GM19043 (cell line): Measurements from ENCODE around the gene C1QL4.
"Not testable (repeated sequence)": the region's sequence is repeated elsewhere in the genome, so short reads cannot be mapped to it uniquely, and the experiment has no call there.

Experiments
- ATAC-seq: cut with Tn5 transposase; IDR thresholded peaks from one replicate; pipeline ENCODE4 v1.9.1; 2021; ENCODE audit warnings: low read depth; ENCODE audit not compliant: unreplicated experiment

C1QL4 gene

DNA sequence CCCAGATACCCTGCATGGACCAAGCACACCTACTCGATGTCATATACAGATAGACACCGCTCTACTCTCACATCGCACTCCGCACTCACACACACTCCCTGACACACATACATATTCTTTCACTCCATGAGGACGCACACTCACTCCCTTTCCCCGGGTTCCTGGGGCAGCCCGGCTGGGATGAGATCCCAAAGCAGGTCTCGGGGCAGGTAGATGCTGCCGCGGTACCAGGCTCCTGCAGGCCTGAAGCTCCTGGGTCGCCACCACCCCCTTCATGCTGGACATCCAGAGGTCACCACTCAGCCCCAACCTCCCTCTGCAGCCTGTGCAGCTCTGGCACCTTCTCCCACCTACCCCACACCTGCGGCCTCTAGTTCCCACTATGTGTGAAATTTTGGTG, 2.3 kb downstream of the C1QL4 start:
- no peak for ATAC-seq

GRCh38 chr12:49334226-49334625, 2.8 kb downstream of the C1QL4 start:
- no peak for ATAC-seq

GRCh38 chr12:49333778-49334177, 3.2 kb downstream of the C1QL4 start:
- ATAC-seq: not testable (repeated sequence)

GRCh38 chr12:49332891-49333371, 4.1 kb downstream of the C1QL4 start:
- ATAC-seq: no peak

DNA sequence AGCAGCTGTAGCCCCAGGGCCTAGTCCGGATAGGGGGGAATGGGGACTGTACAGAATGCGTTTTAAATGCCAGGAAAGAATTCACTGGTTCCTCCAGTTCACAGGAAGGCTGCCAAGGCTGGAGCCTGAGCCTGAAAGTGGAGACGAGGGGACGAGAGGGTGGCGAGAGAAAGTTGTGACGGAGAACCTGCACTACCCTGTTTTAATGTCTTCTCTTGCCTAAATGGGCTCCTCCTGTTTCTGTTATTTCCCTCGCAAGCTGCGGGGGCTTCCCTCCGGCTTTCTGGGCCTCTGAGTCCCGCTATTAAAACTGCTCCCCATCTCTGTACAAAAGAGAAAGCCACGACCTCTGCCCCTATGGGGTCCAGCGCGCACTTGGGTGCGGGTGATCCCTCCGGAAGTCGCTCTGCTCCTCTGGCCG, 4.5 kb downstream of the C1QL4 start:
- no peak for ATAC-seq

DNA sequence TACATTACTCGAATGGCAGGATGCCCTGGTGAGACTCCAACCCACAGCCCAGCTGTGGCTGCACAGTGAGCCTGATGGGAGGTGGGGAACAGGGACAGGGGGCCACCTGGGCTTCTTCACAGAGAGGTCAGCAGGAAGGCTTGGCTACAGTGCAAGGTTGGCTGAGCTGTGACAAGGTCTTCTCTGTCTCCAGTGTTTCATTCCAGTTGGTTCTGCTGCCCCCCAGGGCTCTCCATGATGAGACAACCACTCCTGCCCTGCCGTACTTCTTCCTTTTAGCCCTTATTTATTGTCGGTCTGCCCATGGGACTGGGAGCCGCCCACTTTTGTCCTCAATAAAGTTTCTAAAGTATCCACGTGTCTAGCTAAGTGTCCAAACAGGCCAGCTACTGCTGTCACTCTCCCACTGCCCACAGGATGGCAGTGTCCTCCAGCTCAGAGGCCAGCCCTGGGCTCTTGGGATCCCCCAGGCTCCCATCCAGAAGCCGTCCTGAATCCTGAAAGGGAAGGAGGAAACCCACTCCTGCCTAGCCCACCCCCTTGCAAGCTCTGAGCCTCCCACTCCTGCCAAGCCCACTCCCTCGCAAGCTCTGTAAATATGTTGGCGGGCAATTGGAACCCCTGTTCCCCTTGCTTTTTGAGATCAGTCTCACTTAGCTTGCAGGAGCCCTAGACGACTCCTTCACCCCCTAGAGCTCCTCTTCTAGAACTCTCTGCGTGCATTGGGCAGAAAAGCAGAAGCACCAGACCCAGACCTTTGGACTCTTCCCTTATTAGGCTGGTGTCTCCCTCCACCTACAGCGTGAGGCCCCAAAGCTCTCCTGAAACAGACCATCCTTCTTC, 5.4 kb downstream of the C1QL4 start:
- ATAC-seq: no peak

DNA sequence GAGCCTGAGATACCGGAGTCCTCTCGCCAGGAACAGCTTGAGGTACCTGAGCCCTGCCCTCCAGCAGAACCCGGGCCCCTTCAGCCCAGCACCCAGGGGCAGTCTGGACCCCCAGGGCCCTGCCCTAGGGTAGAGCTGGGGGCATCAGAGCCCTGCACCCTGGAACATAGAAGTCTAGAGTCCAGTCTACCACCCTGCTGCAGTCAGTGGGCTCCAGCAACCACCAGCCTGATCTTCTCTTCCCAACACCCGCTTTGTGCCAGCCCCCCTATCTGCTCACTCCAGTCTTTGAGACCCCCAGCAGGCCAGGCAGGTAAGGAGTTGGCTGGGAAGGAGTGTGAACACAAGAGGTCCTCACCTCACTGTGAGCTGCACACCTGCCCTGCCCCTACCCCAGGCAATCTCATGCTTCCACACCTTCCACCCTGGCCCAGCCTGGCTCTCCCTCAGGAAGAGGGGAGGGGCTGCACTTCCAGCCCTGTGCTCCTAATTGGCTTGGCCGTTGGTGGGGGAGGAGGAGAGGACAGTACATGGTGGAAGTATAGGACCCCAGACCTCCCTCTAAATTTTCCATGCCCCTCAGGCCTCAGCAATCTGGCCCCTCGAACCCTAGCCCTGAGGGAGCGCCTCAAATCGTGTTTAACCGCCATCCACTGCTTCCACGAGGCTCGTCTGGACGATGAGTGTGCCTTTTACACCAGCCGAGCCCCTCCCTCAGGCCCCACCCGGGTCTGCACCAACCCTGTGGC, 6.2 kb downstream of the C1QL4 start:
- no peak for ATAC-seq

DNA sequence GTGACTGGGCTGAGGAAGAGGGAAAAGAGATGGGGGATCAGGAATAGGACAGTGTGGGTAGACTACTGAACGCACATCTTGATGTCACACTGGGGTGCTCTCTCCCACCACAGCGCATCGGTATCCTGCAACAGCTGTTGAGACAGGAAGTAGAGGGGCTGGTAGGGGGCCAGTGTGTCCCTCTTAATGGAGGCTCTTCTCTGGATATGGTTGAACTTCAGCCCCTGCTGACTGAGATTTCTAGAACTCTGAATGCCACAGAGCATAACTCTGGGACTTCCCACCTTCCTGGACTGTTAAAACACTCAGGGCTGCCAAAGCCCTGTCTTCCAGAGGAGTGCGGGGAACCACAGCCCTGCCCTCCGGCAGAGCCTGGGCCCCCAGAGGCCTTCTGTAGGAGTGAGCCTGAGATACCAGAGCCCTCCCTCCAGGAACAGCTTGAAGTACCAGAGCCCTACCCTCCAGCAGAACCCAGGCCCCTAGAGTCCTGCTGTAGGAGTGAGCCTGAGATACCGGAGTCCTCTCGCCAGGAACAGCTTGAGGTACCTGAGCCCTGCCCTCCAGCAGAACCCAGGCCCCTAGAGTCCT, 6.9 kb downstream of the C1QL4 start:
- ATAC-seq: no peak

DNA sequence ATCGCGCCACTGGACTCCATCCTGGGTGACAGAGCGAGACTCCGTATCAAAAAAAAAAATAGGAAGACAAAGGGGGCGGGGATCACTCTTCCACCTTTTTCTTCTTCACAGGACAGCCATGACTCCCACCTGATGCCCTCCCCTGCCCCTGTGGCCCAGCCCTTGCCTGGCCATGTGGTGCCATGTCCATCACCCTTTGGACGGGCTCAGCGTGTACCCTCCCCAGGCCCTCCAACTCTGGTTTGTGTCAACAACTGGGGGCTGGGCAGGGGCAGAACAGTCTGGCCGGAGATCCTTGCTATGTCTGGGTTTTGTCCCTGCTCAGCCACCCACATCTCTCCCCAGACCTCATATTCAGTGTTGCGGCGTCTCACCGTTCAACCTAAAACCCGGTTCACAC, 8.2 kb downstream of the C1QL4 start:
- no peak for ATAC-seq

DNA sequence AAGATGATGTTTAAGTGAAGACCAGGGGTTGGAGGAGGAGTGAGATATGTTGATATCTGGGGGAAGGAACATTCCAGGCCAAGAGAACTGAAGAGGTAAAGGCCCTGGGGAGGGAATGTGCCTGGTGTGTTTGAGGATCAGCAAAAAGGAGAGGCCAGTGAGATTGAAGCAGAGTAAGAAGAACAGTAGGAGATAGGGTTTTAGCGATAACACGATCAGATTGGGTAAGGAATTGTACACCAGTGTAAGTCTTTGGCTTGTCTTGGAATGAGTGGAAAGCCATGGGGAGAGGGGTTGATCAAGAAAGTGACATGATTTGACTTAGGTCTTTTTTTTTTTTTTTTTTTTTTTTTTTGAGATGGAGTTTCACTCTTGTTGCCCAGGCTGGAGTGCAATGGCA, 9.1 kb downstream of the C1QL4 start:
- ATAC-seq: no peak

DNA sequence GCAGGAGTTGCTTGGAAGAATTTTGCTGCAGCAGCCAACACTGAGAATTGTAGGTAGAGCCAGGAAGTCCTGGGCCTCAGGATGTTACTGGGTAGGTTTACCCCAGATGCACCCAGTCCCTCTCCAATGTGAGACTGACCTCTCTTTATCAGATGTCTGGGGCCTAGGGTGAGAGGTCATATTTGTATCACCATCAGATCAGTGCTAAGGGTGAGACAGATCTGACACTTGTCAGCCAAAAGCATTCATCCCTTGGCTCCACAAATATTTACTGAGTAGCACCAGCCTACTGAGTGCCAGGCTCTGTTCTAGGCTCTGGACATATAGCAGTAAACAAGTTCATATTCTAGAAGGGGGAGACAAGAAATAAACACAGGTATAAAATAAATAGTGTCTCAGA, 9.6 kb downstream of the C1QL4 start:
- ATAC-seq: no peak

DNA sequence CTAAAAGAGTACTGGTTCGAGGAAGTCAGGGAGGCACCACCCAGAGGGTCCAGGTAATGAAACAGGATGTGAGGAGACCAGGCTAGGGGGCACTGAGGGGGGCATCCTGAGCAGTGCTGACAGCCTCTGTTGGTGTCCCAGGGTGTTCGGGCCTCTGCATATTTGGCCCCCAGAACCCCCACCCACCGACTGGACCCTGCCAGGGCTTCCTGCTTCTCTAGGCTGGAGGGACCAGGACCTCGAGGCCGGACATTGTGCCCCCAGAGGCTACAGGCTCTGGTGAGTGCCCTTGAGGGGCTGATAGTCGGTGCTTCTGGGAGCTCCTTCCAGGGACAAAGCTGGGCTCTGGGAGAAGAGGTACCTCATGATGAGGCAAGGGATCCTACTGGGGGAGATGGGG, 11.4 kb downstream of the C1QL4 start:
- ATAC-seq: no peak

DNA sequence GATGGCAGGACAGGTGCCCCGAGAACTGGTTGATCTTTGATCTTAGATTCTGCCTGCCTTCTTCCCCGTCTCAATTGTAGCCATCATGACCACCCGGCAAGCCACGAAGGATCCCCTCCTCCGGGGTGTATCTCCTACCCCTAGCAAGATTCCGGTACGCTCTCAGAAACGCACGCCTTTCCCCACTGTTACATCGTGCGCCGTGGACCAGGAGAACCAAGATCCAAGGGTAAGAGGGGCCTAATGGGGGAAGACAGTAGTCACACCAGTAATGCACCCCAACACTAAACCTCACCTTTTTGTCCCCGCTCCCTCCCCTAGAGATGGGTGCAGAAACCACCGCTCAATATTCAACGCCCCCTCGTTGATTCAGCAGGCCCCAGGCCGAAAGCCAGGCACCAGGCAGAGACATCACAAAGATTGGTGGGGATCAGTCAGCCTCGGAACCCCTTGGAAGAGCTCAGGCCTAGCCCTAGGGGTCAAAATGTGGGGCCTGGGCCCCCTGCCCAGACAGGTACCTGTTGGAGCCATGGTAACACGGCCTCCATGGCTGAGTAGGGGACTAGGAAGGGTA, 13.4 kb downstream of the C1QL4 start:
- ATAC-seq: no peak

GRCh38 chr12:49322708-49323523, 14.1 kb downstream of the C1QL4 start, which contains the start of gene TROAP:
Gene TROAP (plus strand): TSS chr12:49323255. CDS start chr12:49323609, 354 bp downstream.
- ATAC-seq: peak; percentile 96

GRCh38 chr12:49322367-49322707, 14.7 kb downstream of the C1QL4 start:
- ATAC-seq: no peak

- not testable (repeated sequence) for ATAC-seq
Observed at GRCh38 chr12:49320411-49321103, 16.4 kb downstream of the C1QL4 start.

DNA sequence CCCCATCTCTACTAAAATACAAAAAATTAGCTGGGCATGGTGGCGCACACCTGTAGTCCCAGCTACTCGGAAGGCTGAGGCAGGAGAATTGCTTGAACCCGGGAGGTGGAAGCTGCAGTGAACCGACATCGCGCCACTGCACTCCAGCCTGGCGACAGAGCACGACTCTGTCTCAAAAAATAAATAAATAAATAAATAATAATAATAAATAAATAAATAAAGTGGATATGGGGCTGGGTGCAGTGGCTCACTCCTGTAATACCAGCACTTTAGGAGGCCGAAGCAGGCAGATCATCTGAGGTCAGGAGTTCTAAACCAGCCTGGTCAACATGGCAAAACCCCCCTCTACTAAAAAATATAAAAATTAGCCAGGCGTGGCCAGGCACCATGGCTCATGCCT, 19.9 kb downstream of the C1QL4 start:
- not testable (repeated sequence) for ATAC-seq

- no peak for ATAC-seq
Observed at GRCh38 chr12:49314811-49315210, 22.2 kb downstream of the C1QL4 start.

DNA sequence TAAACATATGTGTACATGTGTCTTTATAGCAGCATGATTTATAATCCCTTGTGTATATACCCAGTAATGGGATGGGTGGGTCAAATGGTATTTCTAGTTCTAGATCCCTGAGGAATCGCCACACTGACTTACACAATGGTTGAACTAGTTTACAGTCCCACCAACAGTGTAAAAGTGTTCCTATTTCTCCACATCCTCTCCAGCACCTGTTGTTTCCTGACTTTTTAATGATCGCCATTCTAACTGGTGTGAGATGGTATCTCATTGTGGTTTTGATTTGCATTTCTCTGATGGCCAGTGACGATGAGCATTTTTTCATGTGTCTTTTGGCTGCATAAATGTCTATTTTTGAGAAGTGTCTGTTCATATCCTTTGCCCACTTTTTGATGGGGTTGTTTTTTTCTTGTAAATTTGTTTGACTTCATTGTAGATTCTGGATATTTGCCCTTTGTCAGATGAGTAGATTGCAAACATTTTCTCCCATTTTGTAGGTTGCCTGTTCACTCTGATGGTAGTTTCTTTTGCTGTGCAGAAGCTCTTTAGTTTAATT, 26.5 kb downstream of the C1QL4 start:
- ATAC-seq: not testable (repeated sequence)
